IPS DF 19.7 (cell line): ENCODE measurements around the gene AMN.

Source experiments
- DNase-seq: peaks from one replicate; pipeline ENCODE4 v3.0.0-alpha.2; 2013; ENCODE audit warnings: low read depth, low spot score

Gene AMN

DNA sequence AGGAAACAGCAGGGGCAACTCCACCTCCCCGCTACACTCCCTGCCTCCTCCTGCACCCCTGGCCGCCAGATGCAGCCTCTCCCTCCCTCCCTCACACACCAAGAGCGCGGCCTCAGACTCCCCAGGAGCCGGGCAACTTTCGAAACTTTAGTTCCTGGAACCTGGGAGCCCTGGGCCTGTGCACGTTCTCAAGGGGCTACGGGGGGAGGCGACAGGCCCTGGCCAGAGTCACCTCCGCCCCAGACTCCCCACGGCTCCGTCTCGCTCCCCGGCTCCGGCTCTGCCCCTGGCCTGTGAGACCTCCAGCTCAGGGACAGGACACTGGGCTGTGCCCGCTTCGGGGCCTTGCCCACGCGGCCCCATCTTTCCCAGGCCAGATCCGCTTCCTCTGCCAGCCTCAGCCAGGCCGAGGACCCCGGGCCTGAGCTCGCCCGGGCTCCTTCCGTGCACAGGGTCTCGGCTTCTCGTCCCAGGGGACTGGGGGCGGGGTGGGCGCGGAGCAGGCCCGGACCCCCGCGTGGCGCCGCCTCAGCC is 5.5 kb downstream of the AMN start:
- no peak for DNase-seq

DNA sequence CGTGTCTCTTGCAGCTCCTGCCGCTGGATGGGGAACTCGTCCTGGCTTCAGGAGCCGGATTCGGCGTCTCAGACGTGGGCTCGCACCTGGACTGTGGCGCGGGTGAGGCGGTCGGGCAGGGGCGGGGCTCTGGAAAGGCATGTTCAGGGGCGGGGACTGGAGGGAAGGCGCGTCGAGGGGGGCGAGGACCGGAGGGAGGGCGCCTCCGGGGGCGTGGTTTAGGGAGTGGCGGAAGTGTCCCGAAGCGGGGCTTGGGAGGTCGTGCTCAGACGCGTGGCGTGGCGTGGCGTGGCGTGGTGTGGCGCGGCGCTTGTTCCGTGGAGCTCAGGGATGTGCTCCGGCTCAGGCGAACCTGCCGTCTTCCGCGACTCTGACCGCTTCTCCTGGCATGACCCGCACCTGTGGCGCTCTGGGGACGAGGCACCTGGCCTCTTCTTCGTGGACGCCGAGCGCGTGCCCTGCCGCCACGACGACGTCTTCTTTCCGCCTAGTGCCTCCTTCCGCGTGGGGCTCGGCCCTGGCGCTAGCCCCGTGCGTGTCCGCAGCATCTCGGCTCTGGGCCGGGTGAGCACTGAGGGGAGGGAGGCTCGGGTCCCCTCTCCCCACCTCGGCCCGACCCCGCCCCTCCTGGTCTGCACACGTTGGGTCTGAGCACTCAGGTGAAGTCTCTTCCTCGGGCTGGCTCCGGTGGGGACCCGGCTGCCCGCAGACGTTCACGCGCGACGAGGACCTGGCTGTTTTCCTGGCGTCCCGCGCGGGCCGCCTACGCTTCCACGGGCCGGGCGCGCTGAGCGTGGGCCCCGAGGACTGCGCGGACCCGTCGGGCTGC is 6.2 kb downstream of the AMN start:
- DNase-seq, result no peak

DNA sequence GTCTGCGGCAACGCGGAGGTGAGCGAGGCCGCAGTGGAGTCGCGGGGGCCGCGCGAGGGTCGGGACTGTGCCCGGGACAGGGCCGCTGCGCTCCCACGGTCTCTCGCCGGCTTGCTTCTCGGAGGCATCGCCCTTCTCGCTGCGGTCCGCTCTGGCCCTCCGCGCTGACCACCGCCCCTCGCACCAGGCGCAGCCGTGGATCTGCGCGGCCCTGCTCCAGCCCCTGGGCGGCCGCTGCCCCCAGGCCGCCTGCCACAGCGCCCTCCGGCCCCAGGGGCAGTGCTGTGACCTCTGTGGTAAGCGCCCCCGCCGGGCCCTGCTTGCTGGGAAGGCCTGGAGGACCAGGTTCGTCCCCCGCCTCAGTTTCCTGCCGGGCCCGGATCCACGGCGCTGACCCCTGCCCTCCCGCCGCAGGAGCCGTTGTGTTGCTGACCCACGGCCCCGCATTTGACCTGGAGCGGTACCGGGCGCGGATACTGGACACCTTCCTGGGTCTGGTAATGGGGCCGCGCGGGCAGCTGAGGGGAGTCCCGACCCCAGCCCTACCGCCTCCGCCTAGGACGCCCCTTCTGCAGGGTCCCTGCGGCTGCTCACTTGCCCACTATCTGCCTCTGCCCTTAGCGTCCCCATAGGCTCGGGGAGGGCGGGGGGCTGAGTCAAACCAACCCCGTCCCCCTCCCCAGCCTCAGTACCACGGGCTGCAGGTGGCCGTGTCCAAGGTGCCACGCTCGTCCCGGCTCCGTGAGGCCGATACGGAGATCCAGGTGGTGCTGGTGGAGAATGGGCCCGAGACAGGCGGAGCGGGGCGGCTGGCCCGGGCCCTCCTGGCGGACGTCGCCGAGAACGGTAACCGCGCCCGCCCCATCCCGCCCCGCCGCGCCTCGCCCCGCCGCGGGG is 7.0 kb downstream of the AMN start:
- DNase-seq, result no peak

DNA sequence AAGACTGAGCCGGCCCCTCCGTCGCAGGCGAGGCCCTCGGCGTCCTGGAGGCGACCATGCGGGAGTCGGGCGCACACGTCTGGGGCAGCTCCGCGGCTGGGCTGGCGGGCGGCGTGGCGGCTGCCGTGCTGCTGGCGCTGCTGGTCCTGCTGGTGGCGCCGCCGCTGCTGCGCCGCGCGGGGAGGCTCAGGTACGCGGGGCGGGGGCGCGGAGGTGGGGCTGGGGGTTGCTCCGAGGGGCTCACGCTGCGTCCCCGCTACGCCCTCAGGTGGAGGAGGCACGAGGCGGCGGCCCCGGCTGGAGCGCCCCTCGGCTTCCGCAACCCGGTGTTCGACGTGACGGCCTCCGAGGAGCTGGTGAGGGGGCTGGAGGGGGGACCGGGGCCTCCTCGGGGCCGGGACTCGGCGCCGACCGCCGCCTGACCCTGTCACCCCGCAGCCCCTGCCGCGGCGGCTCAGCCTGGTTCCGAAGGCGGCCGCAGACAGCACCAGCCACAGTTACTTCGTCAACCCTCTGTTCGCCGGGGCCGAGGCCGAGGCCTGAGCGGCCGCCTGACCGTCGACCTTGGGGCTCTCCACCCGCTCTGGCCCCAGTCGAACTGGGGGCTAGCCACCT is 7.8 kb downstream of the AMN start:
- DNase-seq, result no peak

DNA sequence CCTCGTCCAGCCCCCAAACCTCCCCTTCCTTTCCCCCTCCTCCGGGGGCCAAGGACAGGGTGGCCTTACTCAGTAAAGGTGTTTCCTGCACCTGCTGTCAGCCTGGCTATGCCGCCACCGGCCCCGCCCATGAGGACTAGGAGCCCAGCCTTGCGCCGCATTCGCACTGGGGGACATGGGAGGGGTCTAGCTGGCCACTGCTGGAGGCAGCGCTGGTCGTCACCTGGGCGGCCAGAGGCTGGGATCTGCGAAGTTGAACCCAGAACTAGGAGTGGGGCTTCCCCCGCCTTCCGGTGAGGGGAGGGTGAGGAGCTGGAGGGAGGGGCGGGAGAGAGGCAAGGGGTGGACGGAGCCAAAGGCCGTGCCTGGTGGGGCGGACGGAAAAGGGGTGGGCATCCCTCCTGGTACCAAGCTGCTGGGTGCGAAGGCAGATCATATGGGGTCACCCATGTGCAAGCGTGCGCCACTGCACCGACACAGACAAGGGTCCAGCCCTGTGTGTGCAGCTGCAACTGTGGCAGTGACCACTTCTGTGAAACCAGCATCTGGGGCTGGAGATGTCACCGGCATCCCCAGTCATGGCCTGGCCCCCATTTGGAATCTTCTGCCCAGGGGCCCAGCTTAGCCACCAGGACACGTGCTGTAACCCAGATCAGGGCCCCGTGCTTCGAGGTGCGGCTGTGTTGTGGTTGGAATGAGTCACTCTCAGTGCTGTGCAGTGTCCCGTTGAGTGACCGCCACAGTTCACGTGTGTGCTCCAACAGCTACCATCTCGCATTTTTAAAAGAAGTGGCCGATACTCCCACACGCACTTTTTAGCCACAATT is 8.5 kb downstream of the AMN start:
- no peak for DNase-seq

DNA sequence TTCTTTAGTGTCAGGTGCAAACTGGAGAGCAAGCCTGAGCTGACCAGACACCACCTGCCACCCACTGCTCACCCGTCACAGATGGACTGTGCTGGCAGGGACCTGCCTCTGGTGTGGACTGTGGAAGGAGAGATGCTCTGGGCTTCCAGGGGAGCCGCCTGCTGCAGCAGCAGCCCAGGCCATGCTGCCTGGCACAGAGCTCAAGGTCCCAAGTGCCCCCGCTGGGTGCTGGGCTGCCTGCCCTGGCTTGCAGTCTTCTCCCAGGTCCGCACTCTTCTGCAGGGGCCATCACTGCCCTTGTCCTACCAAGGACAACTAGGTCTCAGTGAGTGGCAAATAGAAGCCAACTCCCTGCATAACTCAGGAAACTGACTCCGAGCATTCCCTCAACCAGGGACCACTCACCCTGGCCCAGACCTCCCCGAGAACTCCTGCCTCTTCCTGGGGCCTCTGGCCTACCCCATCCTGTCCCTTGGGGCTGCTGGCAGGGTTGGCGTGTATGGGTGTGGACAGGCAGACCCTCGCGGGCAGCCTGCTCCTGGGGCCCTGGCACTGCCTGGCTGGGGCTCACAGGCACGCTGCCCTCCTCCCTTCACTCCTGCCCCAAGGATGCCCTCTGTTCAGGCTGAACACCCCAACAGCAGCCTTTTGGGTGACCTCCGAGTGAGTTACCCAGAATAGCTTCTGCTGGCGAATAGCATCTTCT is 9.3 kb downstream of the AMN start:
- DNase-seq, result no peak

DNA sequence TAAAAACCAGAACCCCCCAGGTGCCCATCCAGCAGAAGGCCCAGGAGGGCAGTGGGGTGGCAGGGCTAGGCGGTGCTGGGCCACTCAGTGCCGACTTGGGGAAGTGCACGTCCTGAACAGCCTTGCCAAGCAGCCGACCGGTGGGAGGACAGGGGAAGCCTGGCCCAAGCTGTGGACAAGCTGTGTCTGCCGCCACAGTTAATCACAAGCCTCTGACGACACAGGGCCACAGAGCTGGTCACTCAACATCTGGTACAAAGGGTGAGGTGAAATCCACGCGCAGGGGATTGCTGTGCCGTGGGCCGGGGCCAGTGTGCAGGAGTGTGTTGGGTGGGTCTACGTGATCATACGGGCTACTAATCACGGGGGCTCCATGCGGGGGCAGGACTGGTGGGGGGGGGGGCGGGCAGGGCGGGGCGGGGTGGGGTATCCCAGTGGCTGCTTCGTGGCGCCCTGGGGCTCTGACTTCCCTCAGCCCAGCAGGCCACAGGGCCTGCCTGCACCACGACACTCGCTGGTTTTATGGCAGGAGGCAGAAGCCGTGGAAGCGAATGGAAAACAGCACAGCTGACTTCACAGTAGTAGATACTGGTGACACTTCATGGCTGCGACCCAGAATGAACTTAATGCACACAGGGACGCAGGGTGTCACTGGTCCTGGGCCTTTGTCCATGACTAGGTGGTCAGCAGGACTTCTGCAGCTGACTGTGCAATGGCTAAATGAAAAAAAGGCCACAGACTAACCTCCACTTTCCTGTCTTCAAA is 10.2 kb downstream of the AMN start:
- DNase-seq, result no peak

DNA sequence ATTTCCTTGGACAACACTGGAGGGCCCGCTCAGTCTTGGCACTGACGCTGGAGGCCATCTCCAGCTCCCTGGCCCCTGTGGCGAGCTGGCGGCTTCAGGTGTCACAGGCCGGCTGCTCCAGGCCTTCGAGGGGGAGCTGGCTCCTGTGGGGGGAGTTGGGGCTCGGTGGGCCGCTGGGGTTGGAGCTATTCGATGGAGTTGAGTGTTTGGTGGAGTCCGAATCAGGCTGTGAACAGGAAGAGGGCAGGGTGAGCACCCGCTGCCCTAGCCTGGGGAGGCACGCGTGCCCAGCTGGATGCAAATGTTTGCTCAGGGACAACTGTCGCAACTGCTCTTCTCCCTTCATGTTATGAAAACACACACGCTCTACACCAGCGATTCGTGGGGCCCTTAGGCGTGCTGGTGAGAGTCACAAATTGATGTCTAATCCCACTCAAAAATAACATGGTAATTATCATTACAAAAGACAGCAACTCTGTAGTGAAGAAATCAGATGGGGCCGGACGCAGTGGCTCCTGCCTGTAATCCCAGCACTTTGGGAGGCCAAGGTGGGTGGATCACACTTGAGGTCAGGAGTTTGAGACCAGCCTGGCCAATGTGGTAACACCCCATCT is 11.3 kb downstream of the AMN start:
- no peak for DNase-seq

DNA sequence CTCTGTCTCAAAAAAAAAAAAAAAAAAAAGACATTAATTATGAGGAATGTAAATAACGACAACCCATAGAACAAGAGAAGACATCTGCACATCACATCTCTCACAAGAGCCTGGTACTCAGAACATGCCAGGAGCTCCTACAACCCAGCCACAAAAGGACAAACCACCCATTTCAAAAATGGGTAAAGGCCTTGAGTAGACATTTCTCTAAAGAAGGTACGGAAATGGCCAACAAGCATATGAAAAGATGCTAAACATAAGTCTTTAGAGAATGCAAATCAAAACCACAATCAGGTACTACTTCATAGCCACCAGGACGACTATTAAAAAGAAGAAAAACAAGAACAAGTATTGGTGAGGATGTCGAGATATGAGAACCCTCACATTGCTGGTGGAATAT is 13.3 kb downstream of the AMN start:
- no peak for DNase-seq

DNA sequence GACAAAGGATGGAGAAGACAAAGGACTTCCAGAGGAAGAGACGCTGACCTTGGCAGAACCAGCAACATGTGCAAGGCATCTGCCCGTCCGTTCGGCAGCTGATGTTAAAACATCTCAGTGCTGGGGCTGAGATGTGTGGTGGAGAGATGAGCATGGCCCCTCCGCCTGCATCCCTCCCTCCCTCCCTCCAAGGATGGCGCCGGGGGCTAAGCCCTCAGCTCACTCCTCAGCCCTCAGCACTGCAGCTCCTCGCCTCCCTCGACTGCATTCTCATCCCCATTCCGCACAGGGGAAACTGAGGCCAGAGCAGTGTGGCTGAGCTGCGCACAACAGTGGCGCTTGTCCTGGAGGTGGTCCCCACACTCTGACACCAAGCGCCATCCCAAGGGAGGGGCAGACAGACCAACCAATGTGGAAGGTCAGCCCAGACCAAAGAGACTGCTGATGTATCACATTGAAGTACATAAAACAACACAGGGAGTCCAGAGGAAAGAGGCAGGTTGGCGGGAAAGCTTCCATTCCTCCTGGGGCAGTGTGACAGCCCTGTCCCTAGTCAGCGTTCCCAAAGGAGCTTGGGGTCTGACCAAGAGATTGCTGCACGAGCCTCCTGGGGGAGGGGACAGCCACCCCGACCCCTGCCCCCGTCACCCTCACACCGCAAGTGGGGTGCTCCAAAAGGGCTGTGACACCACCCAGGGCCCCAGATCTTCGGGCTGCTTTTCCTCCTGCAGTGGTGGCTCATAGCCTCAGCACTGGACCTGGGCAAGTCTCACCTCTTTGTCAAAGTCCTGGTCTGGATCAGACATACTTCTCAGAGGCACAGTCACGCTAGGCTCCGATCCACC is 15.1 kb downstream of the AMN start:
- DNase-seq, result no peak

DNA sequence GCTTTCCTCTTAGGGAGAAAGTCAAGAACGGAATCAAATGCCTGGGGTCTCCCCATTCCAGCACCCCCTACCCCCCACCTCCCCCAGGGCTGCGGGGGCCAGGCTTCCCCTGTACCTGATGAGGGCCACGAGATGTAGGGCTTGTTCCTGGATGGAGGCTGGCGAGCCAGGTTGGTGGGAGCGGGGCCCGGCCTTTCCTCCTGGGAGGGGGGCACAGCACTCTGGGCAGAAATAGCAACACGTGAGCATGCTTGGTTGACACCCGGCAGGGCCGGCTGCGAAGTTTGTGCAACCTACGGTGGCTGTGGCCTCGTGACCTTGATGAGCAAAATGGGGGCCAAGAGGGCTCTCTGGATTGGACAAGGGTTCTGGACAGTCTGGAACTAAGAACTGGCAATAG is 15.7 kb downstream of the AMN start:
- no peak for DNase-seq

DNA sequence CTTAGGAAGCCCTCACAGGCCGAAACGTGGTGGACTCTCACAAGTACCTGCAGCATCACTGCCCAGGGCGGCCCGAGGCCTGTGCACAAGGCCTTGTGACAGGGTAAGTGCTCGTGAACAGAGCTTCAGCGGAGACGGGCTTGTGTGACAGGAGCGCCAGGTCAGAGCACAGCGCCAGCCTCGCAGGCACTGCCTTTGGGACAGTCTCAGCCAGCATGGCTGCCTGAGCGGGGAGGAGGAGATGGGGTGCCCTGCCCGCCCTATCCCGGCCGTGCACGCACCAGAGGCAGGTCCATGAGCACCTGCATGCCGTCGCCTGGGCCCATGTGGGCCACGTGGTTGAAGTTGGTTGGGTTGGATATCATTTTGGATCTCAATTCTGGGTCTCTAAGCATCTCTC is 16.9 kb downstream of the AMN start:
- DNase-seq, result no peak

DNA sequence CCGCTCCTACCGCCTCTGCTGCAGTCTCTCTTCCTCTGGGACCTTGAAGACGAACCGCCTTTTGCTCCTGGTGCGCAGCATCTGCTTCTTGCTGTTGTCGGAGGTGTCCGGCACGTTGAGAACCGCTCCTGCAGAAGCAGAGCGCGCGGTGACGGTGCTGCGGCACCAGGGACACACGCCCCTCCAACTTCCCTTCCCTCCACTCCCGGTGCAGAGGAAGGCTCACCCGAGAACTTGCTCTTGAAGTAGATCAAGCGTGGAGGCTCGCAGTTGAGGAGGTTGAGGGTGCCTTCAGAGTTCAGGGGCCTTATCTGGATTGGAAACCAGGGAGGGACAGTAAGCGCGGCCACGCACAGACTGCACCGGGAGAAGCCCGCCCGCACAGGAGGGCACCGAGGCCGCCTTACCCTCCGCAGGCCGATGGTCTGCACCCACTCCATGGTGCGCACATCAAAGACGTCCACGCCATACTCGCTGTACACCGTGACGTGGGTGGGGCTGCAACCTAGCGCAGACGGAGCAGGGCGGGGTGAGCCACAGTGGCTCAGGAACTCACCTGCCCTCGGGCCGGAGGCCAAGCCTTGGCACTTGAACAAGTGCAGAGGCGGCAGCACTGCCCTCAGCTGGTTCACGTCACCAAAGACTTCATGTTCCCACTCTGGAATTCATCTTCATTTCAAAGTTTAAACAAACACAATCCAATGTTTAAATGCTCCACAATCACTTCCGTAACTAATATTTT is 17.5 kb downstream of the AMN start:
- no peak for DNase-seq

DNA sequence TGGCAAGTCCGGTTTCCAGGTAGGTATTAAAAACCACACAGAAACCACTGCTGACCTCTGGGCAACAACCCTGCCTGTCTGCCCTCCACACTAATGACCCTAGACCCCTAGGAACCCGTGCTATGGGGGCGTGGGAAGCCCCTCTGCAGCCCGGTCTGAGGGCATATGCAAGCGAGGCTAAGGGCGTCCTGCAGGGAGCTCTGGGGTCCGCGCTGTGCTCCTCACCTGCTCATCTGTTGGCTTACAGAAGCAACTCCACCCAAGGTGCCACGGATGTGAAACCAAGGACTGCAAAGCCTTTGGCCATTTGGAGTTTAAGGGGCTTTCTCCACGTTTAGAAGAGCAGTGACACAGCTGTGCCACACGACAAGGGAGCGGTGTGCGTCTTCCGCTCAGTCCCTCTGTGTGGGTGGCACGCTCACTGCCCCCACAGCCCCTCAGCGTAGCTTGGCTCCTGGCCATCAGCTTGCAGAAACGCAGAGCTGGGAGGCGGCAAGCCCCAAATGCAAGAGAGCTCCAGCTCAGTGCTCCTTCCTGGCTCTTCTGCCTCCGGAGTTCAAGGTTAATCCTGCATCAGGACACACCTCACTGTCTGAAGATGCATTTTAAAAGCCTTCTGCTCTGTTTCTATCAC is 18.4 kb downstream of the AMN start:
- DNase-seq, result no peak

DNA sequence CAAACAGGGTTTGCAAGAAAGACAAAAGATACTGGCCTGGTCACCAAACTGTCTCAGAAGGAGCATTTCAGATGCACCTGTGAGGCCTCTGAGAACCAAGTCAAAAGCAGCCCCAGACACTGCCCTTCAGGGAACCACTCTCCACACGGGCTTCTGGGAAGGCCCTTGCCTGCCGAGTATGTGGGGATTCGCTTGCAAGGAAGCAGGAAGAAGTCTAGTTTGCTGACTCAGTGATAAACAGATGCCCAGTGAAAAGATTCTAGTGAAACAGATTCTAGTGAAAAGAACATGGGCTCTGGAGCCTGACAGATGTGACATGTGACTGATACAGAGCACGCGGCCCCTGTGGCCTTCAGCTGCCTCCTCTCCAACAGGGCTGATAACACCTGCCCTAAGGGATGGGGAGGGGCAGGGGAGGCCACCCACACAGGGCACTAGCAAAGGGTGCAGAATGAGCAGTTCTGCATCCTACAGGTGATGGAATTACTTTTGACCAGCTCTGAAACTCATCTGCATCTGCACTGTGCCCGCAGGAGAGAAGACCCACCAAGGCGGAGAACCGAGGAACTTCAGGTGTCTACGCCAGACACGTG is 19.1 kb downstream of the AMN start:
- DNase-seq, result no peak

DNA sequence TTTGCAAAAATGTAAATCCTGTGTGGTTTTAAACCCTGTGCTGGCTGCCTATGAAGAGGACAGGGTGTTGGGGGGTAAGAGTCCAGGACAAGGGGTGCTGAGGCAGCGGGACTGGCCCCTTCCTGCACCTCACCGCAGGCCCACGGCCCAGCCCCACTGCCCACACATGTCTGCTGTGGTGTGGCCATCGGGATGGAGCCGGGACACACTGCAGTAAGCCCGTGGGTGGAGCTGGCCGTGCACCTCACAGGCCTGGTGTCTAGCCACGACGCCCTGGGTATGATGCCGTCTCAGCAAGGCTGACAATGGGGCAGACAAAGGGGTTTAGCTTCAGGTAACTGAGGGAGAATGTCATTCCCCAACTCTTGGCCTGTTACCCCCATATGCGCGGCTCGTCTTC is 19.6 kb downstream of the AMN start:
- no peak for DNase-seq

DNA sequence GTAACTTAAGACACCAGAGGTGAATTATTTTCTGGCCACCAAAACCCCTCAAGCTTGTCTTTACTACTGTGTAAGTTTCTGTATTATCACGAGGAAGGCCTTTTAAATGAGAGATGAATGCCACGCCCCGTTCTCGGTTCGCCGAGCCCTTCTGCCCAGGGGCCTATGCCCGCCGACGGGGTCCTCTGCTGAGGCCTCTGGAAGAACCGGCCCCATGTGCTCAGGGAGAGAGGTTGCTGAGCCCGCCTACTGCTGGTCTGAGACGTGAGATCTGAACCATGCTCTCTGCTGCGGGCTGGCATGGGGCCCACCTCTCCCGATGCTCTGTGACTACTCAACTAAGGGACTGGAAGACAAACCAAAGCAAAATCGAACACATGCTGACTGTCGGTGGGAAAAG is 21.0 kb downstream of the AMN start:
- no peak for DNase-seq
